GM12874 (cell line): Measurements from ENCODE around the gene NCK2.

Source experiments
- TF ChIP-seq, protein P1 (sequence below): IDR thresholded peaks from 2 replicates; pipeline ENCODE4 v1.5.1; 2011; ENCODE audit warnings: low read depth, mild to moderate bottlenecking, control low read depth, low read length, moderate library complexity; ENCODE audit not compliant: insufficient read depth

NCK2 gene

DNA sequence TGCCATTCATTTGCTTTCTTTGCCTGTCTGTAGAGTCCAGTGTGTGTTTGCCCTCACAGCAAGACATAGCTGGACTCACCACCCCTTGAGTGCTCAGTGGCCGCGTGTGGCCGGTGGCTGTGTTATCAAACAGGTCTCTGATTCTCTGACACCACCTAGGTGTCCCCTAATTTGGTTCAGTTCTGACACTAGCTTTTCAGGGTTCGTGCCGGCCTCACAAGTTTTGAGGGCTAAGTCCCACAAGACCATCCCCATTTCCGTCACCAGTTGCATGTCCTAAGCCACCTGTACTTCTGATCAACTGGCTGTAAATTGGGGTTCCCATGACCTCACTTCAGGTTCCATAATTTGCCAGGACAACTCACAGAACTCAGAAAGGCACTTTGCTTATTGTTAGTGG, 23.5 kb downstream of the NCK2 start:
- TF ChIP-seq, protein P1, sequence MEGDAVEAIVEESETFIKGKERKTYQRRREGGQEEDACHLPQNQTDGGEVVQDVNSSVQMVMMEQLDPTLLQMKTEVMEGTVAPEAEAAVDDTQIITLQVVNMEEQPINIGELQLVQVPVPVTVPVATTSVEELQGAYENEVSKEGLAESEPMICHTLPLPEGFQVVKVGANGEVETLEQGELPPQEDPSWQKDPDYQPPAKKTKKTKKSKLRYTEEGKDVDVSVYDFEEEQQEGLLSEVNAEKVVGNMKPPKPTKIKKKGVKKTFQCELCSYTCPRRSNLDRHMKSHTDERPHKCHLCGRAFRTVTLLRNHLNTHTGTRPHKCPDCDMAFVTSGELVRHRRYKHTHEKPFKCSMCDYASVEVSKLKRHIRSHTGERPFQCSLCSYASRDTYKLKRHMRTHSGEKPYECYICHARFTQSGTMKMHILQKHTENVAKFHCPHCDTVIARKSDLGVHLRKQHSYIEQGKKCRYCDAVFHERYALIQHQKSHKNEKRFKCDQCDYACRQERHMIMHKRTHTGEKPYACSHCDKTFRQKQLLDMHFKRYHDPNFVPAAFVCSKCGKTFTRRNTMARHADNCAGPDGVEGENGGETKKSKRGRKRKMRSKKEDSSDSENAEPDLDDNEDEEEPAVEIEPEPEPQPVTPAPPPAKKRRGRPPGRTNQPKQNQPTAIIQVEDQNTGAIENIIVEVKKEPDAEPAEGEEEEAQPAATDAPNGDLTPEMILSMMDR = no peak

DNA sequence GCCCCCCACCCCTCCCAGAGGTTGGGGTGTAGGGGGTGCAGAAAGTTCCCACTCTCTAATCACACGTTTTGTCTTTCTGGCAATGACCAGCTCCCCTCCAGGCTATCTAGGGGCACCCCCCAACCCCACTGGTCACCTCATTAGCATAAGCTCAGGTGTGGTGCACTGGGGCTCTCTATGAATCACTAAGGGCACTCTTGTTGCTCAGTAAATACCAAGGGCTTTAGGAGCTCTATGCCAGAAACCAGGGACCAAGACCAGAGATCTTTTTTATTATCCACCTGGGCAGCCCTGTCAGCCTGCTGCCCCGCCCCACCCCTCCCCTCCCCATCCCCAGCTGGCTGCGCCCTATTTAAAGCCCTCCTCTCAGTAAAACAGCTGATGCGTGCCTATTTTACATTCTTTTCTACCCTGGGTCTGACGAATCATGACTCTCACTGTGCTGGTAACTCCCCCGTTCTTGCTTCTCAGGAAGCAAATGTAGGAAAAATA, 24.3 kb downstream of the NCK2 start:
- TF ChIP-seq, protein P1 = no peak

DNA sequence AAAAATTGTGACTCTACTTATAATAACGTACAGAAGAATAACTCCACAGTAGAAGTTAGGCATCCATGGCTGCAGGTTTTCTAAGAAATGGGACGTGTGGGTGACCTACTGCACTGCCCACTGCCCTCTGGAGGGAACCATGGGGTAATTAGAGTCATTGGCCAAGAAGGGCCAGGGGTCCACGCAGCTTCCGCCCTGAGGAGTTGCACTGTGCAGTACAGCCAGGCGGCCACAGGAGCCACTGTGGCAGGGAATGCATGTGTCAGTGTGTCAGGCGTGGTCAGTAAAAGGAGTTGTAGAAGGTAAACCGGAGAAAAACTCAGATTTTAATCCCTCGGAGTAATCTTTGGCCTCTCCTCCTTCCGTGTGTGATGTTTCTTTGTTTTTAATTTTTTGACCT, 24.8 kb downstream of the NCK2 start:
- TF ChIP-seq, protein P1 = peak; percentile 16; the same call in 1 of the 2 replicates

DNA sequence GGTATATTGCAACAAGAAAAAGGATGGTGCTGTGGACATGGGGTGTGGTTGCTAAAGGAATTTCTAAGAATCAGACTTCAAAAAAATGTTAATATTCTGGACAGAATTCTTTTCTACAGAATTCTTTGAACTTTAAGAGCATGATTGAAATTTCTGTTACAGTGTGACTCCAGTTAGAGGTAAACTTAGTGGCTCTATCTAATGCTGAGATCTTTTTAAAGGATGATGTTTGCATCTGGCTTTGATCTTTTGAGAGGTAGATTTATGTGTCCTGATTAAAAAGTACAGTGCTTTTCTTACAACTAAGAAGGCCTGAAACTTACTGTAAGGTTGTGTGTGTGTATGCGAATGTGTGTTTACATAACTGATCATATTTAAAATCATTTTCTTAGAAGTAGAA, 25.4 kb downstream of the NCK2 start:
- TF ChIP-seq, protein P1 = no peak

DNA sequence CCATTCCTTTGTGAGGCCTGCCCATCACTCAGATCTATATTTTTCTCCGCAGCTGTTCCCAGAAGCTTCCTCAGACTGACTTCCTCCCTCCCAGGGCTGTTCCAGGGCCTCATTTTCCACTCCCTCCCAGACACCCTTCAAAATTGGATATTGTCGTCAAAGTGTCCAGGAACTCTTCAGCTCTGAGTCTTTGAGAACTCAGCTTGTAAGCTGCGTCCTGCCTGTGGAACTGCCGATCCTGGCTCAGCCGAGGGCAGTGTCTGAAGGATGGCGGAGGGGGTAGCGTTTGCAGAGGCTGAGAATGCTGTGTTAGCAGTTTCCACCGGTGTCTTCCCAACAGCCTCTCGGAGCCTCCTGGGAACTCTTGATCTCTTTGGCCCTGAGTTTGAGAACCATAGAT, 27.1 kb downstream of the NCK2 start:
- TF ChIP-seq, protein P1 = no peak

DNA sequence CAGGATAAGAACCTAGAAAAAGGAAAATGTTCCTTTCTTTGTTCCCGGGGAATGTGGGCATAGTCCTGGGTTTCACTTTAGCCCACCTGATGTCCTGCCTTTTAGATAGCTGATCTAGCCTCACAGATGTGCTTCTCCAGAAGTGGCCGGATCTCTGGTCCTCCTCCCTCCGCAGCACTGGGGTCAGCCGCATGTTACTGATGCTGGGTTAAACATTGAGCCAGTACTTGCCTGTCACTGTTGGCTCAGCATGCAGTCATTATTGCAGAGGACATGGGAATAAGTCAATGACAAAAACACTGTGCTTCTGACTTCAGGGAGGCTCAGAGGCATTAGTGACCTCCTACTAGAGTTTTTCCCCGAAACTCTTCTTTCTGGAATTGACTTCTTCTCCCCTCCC, 27.6 kb downstream of the NCK2 start:
- TF ChIP-seq, protein P1 = no peak

DNA sequence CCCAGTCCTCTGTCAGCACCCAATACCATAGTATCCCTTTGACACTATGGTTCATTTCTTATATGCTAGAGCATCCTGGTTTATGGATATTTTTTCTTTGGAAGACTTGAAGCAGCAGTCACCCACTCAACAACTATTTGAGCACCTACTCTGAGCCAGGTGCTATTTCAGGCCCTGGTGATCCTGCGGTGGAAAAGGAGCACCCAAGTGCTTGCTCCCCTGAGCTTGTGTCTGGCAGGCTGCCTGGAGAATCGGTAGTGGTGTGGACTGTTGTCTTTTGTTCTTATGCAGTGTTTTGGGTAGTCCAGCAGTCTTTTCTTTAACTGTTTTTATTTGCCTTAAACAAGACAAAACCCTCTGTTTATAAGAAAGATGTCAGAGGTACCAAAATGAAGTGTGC, 28.9 kb downstream of the NCK2 start:
- TF ChIP-seq, protein P1 = no peak
